ENCODE data around the gene CAMKMT.

- TF ChIP-seq FOXM1 (IDR thresholded peaks at IDR 0.05; ENCODE audit: low read depth) (no peak), FOXM1 (CRISPR knock-in tag; IDR thresholded peaks at IDR 0.05; ENCODE audit: low read depth) (no peak), FOXA3 (CRISPR knock-in tag; conservative IDR thresholded peaks at IDR 0.05 in 1 of 2, IDR thresholded peaks at IDR 0.05 in 1 of 2) (no peak), SMC3 (conservative IDR thresholded peaks at IDR 0.05; ENCODE audit: insufficient read depth, low read depth, low read length) (no peak), CREB3 (tag; conservative IDR thresholded peaks at IDR 0.05; ENCODE audit: low read depth) (no peak), POLR2AphosphoS5 (IDR thresholded peaks at IDR 0.05; ENCODE audit: control insufficient read depth, insufficient read depth, low read depth, low read length) (no peak), CTCF (IDR thresholded peaks at IDR 0.05 in 2 of 3, conservative IDR thresholded peaks at IDR 0.05 in 1 of 3; ENCODE audit: insufficient read depth in 2 of 3, low read depth in 1 of 3, low read length in 3 of 3) (no peak)
Measured at GRCh38 chr2:44462934-44463849, 101.4 kb downstream of the CAMKMT start.
